HepG2 (cell line): ENCODE results near the gene FRMD5. TPM values are rescaled to one million over a fixed set of nuclear protein-coding genes. Genes with fewer than 3 reads are reported as not detected.

ENCODE experiments used
- ATAC-seq: fragments of 200-7000 bp; cut with Tn5 transposase; 3 replicates; pipeline ENCODE4 v1.9.1; 2020; ENCODE audit warnings: mild to moderate bottlenecking, moderate library complexity
- BruUV-seq: library from RNA; stranded (reverse); fragments of 400-500 nt; replicated peaks from 2 replicates; lab custom pipeline; 2021; lab: Mats Ljungman, UMichigan
- CTCF ChIA-PET: fragments of 300-600 bp; formaldehyde crosslinking; extraction: SDS; loops from one replicate; lab custom pipeline; 2021; ENCODE audit warnings: low total read pairs, inconsistent platforms, low intra/inter-chr PET ratio; lab: Yijun Ruan, JAX
- POLR2A ChIA-PET: fragments of 350-600 bp; sonication (Branson Sonifier 250); formaldehyde crosslinking; loops from one replicate; lab custom pipeline; 2020; ENCODE audit warnings: antibody characterized with exemption, inconsistent platforms; lab: Yijun Ruan, JAX
- DNase-seq: peaks from one replicate; pipeline ENCODE4 v3.0.0-alpha.2; 2015; ENCODE audit warnings: low spot score
- FAIRE-seq: peaks from 3 replicates; lab custom pipeline; 2011; peaks lifted over from hg19 to GRCh38; lab: Jason Lieb, UNC
- H2AFZ ChIP-seq: one replicate; pipeline ENCODE4 v1.6.1; 2011; ENCODE audit warnings: low read length, inconsistent platforms
- H3K27ac ChIP-seq: fragments of 300-600 bp; 3 replicates; pipeline ENCODE4 v1.8.0; 2011; ENCODE audit warnings: mixed run types, mild to moderate bottlenecking, mixed read lengths, low read length, inconsistent platforms; ENCODE audit not compliant: insufficient read depth; ENCODE audit errors: extremely low read length
- H3K27me3 ChIP-seq, 2 experiments: fragments of 200-600 bp in 1 of 2; 2 replicates in 1 of 2; 3 replicates in 1 of 2; pipeline versions ENCODE4 v1.6.0 to v1.8.0; 2011; ENCODE audit warnings: low read length in 2 of 2, mild to moderate bottlenecking in 2 of 2, moderate library complexity in 2 of 2, inconsistent platforms in 1 of 2; ENCODE audit not compliant: insufficient read depth in 2 of 2, control insufficient read depth in 1 of 2
- H3K36me3 ChIP-seq, 2 experiments: fragments of 200-600 bp in 1 of 2; replicated peaks in 1 of 2; 2 replicates in 1 of 2; 3 replicates in 1 of 2; pipeline versions ENCODE4 v1.5.1 to v1.8.0; 2011; ENCODE audit warnings: low read length in 2 of 2, inconsistent platforms in 1 of 2; ENCODE audit not compliant: insufficient read depth in 2 of 2, control insufficient read depth in 1 of 2
- H3K4me1 ChIP-seq: 2 replicates; pipeline ENCODE4 v1.5.1; 2012; ENCODE audit warnings: low read length, inconsistent platforms; ENCODE audit not compliant: insufficient read depth
- H3K4me2 ChIP-seq: 2 replicates; pipeline ENCODE4 v1.6.0; 2011; ENCODE audit warnings: low read depth, low read length, inconsistent platforms
- H3K4me3 ChIP-seq, 3 experiments: fragments of 200-600 bp in 1 of 3; sonication (generic), shearing (Covaris generic) in 1 of 3; replicated peaks in 1 of 3; 2 replicates each; pipeline ENCODE4 v1.5.1; 2011 to 2016; ENCODE audit warnings: low read length in 3 of 3, inconsistent platforms in 2 of 3, low read depth in 2 of 3, mild to moderate bottlenecking in 2 of 3, control low read depth in 1 of 3, mixed read lengths in 1 of 3; ENCODE audit not compliant: insufficient read depth in 1 of 3
- H3K79me2 ChIP-seq: one replicate; pipeline ENCODE4 v1.6.1; 2011; ENCODE audit warnings: low read length, inconsistent platforms; ENCODE audit not compliant: insufficient read depth
- H3K9ac ChIP-seq: 2 replicates; pipeline ENCODE4 v1.6.0; 2011; ENCODE audit warnings: mild to moderate bottlenecking, low read depth, low read length, inconsistent platforms; ENCODE audit not compliant: insufficient read depth
- H3K9me3 ChIP-seq: 2 replicates; pipeline ENCODE4 v1.5.1; 2012; ENCODE audit warnings: mild to moderate bottlenecking, low read length
- H4K20me1 ChIP-seq: 2 replicates; pipeline ENCODE4 v1.6.0; 2011; ENCODE audit warnings: inconsistent platforms, mild to moderate bottlenecking, low read length, moderate library complexity; ENCODE audit not compliant: insufficient read depth
- GTF2F1 ChIP-seq: fragments of 150-350 bp; IDR thresholded peaks from 2 replicates; pipeline ENCODE4 v1.6.1; 2014; ENCODE audit warnings: low read length
- KAT2B ChIP-seq: fragments of 150-350 bp; IDR thresholded peaks from 2 replicates; pipeline ENCODE4 v1.6.1; 2014; ENCODE audit warnings: low read depth, low read length, borderline replicate concordance
- KDM6A ChIP-seq: IDR thresholded peaks from 2 replicates; pipeline ENCODE4 v1.6.1; 2016; ENCODE audit warnings: low read depth
- LCORL ChIP-seq, 2 experiments: fragments of 450-650 bp in 1 of 2; sonication (generic) in 1 of 2; formaldehyde crosslinking in 1 of 2; IDR thresholded peaks; 2 replicates each; pipeline versions ENCODE4 v1.5.0 to v1.6.1; 2017 to 2020; ENCODE audit warnings: antibody characterized with exemption in 1 of 2, missing genetic modification reagents in 1 of 2
- PITX1 ChIP-seq: sonication (generic); formaldehyde crosslinking; IDR thresholded peaks from 2 replicates; pipeline ENCODE4 v1.5.1; 2020; ENCODE audit warnings: mild to moderate bottlenecking, missing genetic modification reagents
- RFXANK ChIP-seq: IDR thresholded peaks from 2 replicates; pipeline ENCODE4 v1.6.1; 2016
- TCF12 ChIP-seq, 2 experiments: fragments of 450-650 bp in 1 of 2; sonication (generic) in 1 of 2; formaldehyde crosslinking in 1 of 2; IDR thresholded peaks; 2 replicates each; pipeline versions ENCODE4 v1.6.1 to v1.8.0; 2017 to 2022; ENCODE audit warnings: antibody characterized with exemption in 1 of 2, mild to moderate bottlenecking in 1 of 2, missing genetic modification reagents in 1 of 2, moderate library complexity in 1 of 2
- ZFP90 ChIP-seq: sonication (generic); formaldehyde crosslinking; IDR thresholded peaks from 2 replicates; pipeline ENCODE4 v1.8.0; 2022; ENCODE audit warnings: missing genetic modification reagents, mild to moderate bottlenecking, inconsistent platforms, borderline replicate concordance
- ZFYVE20 ChIP-seq: sonication (generic); formaldehyde crosslinking; IDR thresholded peaks from 2 replicates; pipeline ENCODE4 v1.8.0; 2023; ENCODE audit warnings: low read depth, mild to moderate bottlenecking, moderate library complexity, missing genetic modification reagents, borderline replicate concordance
- ZKSCAN1 ChIP-seq: fragments of 150-350 bp; IDR thresholded peaks from 2 replicates; pipeline ENCODE4 v1.6.1; 2014; ENCODE audit warnings: low read length
- ZNF136 ChIP-seq: sonication (generic); formaldehyde crosslinking; IDR thresholded peaks from 2 replicates; pipeline ENCODE4 v1.8.1; 2022; ENCODE audit warnings: low read depth, mild to moderate bottlenecking, moderate library complexity, missing genetic modification reagents
- ZNF720 ChIP-seq: sonication (generic); formaldehyde crosslinking; IDR thresholded peaks from 2 replicates; pipeline ENCODE4 v1.4.0; 2020; ENCODE audit warnings: missing genetic modification reagents
- ZSCAN31 ChIP-seq: sonication (generic); formaldehyde crosslinking; IDR thresholded peaks from 2 replicates; pipeline ENCODE4 v1.5.0; 2020; ENCODE audit warnings: low read depth, mild to moderate bottlenecking, missing genetic modification reagents
- WGBS: methylation state at CpG from one replicate; pipeline ENCODE4 v1.1.6; 2017; ENCODE audit warnings: low lambda C conversion rate; 5-methylcytosine and 5-hydroxymethylcytosine counted together
- in situ Hi-C: cut with HindIII; loops from 2 replicates; pipeline ENCODE4 v1.10.0; 2017; ENCODE audit warnings: low pct_unique_long_range_greater_than_20kb; ENCODE audit not compliant: extremely low pct_ligation_motif_present
- intact Hi-C: fragments of 100-400 bp; cut with micrococcal nuclease; formaldehyde crosslinking; loops from one replicate; pipeline ENCODE4 v1.10.0; 2022; ENCODE audit not compliant: unreplicated experiment
- polyA plus RNA-seq, 8 experiments: library from polyadenylated mRNA; depleted of rRNA in 3 of 8; stranded (reverse) in 7 of 8; unstranded in 1 of 8; fragments of >200 nt; fragmentation: Illumina TruSeq in 4 of 8; extraction: Trizol in 4 of 8; gene quantifications; 2 replicates each; pipeline versions ENCODE4 v1.2.1 to v1.2.3, GENCODE V29; 2011 to 2016; ENCODE audit warnings: low read depth in 4 of 8, missing spikeins in 1 of 8, mixed read lengths in 1 of 8; ENCODE audit not compliant: insufficient read depth in 1 of 8
- total RNA-seq, 5 experiments: library from RNA; depleted of rRNA; stranded (reverse); fragments of >200 nt; fragmentation: Illumina TruSeq; extraction: Trizol; gene quantifications; 2 replicates each; pipeline ENCODE4 v1.2.3, GENCODE V29; 2016; ENCODE audit warnings: low read depth in 1 of 5
- TF ChIP-seq, protein P1 (sequence below): sonication (generic); formaldehyde crosslinking; IDR thresholded peaks from 2 replicates; pipeline ENCODE4 v1.5.1; 2020; ENCODE audit warnings: missing genetic modification reagents, mild to moderate bottlenecking, borderline replicate concordance
- TF ChIP-seq, protein P2 (sequence below): sonication (generic); formaldehyde crosslinking; IDR thresholded peaks from 2 replicates; pipeline ENCODE4 v1.4.0; 2020; ENCODE audit warnings: missing genetic modification reagents, borderline replicate concordance

Gene FRMD5
- total and polyA plus RNA-seq, 2 of the 13 experiments (the other 11 are each of a cell fraction or from before 2014, with no cell fraction given), result 0.93 to 1.5 TPM

DNA sequence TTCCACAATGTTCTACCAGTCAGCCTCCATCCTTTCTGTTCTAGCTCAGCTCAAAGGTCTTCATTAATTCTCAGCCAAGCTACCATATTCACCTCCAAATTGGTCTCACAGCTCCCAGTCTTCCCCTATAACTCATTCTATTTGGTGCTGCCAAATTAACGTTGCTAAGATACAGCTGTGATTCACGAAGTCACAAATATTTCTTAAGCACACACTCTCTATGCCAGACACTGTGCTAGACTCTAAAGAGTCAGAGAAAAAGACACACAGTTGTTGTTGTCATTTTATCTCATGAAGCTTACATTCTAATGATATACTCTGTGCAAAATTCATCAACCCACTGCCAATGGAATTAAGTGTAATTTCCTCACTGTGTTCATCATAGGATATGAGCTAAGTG lies 102.8 kb downstream of the FRMD5 start:
- in situ Hi-C loops (no loop called here), intact Hi-C loops (loop anchor here (5.0 kb wide), 1 partner anchor 120 kb away; no protein-coding TSS in a partner anchor)
- no TSS peak for BruUV-seq
- FAIRE-seq (no peak), ATAC-seq (no peak), DNase-seq (no peak)
- Histone ChIP-seq H3K9me3 (no peaks in the 10 kb centered on the region), H3K79me2 (no peaks in the 10 kb centered on the region), H4K20me1 (no peaks in the 10 kb centered on the region), H3K36me3 (no peaks in the 10 kb centered on the region), H3K9ac (no peak overlapping the region), H3K27ac (no peak overlapping the region), H3K4me2 (no peak overlapping the region), H3K4me1 (no peaks in the 10 kb centered on the region; the same call in 1 of the 2 replicates), H2AFZ (no peak overlapping the region), H3K27me3 (no peaks in the 10 kb centered on the region), H3K4me3 (no peak overlapping the region)
- TF ChIP-seq RFXANK (CRISPR knock-in tag) (no peak), ZSCAN31 (CRISPR knock-in tag) (no peak), PITX1 (CRISPR knock-in tag) (no peak), ZNF136 (CRISPR knock-in tag) (no peak), TCF12 (IDR thresholded peaks at IDR 0.05) (no peak), TCF12 (CRISPR knock-in tag; IDR thresholded peaks at IDR 0.05) (no peak), KAT2B (no peak), LCORL (IDR thresholded peaks at IDR 0.05) (no peak), LCORL (CRISPR knock-in tag; IDR thresholded peaks at IDR 0.05) (no peak), ZNF720 (CRISPR knock-in tag) (no peak), ZKSCAN1 (no peak), ZFYVE20 (CRISPR knock-in tag) (no peak), ZFP90 (CRISPR knock-in tag) (no peak), GTF2F1 (no peak), KDM6A (no peak)
- TF ChIP-seq, protein P1, sequence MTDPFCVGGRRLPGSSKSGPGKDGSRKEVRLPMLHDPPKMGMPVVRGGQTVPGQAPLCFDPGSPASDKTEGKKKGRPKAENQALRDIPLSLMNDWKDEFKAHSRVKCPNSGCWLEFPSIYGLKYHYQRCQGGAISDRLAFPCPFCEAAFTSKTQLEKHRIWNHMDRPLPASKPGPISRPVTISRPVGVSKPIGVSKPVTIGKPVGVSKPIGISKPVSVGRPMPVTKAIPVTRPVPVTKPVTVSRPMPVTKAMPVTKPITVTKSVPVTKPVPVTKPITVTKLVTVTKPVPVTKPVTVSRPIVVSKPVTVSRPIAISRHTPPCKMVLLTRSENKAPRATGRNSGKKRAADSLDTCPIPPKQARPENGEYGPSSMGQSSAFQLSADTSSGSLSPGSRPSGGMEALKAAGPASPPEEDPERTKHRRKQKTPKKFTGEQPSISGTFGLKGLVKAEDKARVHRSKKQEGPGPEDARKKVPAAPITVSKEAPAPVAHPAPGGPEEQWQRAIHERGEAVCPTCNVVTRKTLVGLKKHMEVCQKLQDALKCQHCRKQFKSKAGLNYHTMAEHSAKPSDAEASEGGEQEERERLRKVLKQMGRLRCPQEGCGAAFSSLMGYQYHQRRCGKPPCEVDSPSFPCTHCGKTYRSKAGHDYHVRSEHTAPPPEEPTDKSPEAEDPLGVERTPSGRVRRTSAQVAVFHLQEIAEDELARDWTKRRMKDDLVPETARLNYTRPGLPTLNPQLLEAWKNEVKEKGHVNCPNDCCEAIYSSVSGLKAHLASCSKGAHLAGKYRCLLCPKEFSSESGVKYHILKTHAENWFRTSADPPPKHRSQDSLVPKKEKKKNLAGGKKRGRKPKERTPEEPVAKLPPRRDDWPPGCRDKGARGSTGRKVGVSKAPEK (CRISPR knock-in tag), result no peak
- TF ChIP-seq, protein P2, sequence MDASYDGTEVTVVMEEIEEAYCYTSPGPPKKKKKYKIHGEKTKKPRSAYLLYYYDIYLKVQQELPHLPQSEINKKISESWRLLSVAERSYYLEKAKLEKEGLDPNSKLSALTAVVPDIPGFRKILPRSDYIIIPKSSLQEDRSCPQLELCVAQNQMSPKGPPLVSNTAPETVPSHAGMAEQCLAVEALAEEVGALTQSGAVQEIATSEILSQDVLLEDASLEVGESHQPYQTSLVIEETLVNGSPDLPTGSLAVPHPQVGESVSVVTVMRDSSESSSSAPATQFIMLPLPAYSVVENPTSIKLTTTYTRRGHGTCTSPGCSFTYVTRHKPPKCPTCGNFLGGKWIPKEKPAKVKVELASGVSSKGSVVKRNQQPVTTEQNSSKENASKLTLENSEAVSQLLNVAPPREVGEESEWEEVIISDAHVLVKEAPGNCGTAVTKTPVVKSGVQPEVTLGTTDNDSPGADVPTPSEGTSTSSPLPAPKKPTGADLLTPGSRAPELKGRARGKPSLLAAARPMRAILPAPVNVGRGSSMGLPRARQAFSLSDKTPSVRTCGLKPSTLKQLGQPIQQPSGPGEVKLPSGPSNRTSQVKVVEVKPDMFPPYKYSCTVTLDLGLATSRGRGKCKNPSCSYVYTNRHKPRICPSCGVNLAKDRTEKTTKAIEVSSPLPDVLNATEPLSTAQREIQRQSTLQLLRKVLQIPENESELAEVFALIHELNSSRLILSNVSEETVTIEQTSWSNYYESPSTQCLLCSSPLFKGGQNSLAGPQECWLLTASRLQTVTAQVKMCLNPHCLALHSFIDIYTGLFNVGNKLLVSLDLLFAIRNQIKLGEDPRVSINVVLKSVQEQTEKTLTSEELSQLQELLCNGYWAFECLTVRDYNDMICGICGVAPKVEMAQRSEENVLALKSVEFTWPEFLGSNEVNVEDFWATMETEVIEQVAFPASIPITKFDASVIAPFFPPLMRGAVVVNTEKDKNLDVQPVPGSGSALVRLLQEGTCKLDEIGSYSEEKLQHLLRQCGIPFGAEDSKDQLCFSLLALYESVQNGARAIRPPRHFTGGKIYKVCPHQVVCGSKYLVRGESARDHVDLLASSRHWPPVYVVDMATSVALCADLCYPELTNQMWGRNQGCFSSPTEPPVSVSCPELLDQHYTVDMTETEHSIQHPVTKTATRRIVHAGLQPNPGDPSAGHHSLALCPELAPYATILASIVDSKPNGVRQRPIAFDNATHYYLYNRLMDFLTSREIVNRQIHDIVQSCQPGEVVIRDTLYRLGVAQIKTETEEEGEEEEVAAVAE, result no peak
- POLR2A ChIA-PET, result no interaction called here
- CTCF ChIA-PET, result no interaction called here
- WGBS, result 13% methylated on average over 2 of the region's 2 CpGs
